ENCODE data around the gene AKAP13. TPM values are rescaled to one million over a fixed set of nuclear protein-coding genes. Genes with fewer than 3 reads are reported as not detected.

The AKAP13 gene
- total RNA-seq, 1 experiment from 2014 or later: 54.5 TPM

- no peaks in the 10 kb centered on the region for H3K27me3 ChIP-seq (replicated peaks; ENCODE audit: insufficient read depth, low read depth, low read length, poor library complexity)
- H3K27ac ChIP-seq (ENCODE audit: low read depth, low read length, poor library complexity, severe bottlenecking): no peak overlapping the region
- no peak overlapping the region for H3K4me3 ChIP-seq (ENCODE audit: low read depth, low read length, poor library complexity, severe bottlenecking)
- peaks cover 4% of the 10 kb centered on the region for H3K4me1 ChIP-seq (ENCODE audit: insufficient read depth, low read length, poor library complexity, severe bottlenecking)
- no peak for DNase-seq (ENCODE audit: low spot score)
- intact Hi-C loops (cut with micrococcal nuclease; ENCODE audit: unreplicated experiment): no loop called here
- no TSS peak for BruUV-seq (replicated peaks)
- H3K36me3 ChIP-seq (ENCODE audit: insufficient read depth, low read length, poor library complexity, severe bottlenecking): no peaks in the 10 kb centered on the region
- ChIA-PET POLR2A (ENCODE audit: low non-redundant PET) (no interaction called here), CTCF (no interaction called here)
- no peaks in the 10 kb centered on the region for H3K9me3 ChIP-seq (ENCODE audit: low read depth, low read length, poor library complexity, severe bottlenecking)
- no peak for TF ChIP-seq EZH2 (IDR thresholded peaks at IDR 0.05; ENCODE audit: borderline replicate concordance, low read depth, low read length, poor library complexity, severe bottlenecking)
- no peak for TF ChIP-seq CTCF (conservative IDR thresholded peaks at IDR 0.05; ENCODE audit: low read depth, low read length)
Observed at GRCh38 chr15:85651548-85651947, 271.1 kb downstream of the AKAP13 start.

GRCh38 chr15:85652457-85652856 lies 272.1 kb downstream of the AKAP13 start:
- intact Hi-C loops (cut with micrococcal nuclease; ENCODE audit: unreplicated experiment): no loop called here
- DNase-seq (ENCODE audit: low spot score): no peak
- no TSS peak for BruUV-seq (replicated peaks)
- no peak overlapping the region for H3K27ac ChIP-seq (ENCODE audit: low read depth, low read length, poor library complexity, severe bottlenecking)
- CTCF ChIA-PET: no interaction called here
- no peaks in the 10 kb centered on the region for H3K36me3 ChIP-seq (ENCODE audit: insufficient read depth, low read length, poor library complexity, severe bottlenecking)
- TF ChIP-seq CTCF (conservative IDR thresholded peaks at IDR 0.05; ENCODE audit: low read depth, low read length): no peak
- TF ChIP-seq EZH2 (IDR thresholded peaks at IDR 0.05; ENCODE audit: borderline replicate concordance, low read depth, low read length, poor library complexity, severe bottlenecking): no peak
- no peaks in the 10 kb centered on the region for H3K27me3 ChIP-seq (replicated peaks; ENCODE audit: insufficient read depth, low read depth, low read length, poor library complexity)
- POLR2A ChIA-PET (ENCODE audit: low non-redundant PET): no interaction called here
- H3K4me1 ChIP-seq (ENCODE audit: insufficient read depth, low read length, poor library complexity, severe bottlenecking): no peaks in the 10 kb centered on the region
- H3K9me3 ChIP-seq (ENCODE audit: low read depth, low read length, poor library complexity, severe bottlenecking): no peaks in the 10 kb centered on the region
- no peak overlapping the region for H3K4me3 ChIP-seq (ENCODE audit: low read depth, low read length, poor library complexity, severe bottlenecking)

GRCh38 chr15:85657132-85657531 lies 276.7 kb downstream of the AKAP13 start:
- H3K4me3 ChIP-seq (ENCODE audit: low read depth, low read length, poor library complexity, severe bottlenecking): no peak overlapping the region
- H3K27ac ChIP-seq (ENCODE audit: low read depth, low read length, poor library complexity, severe bottlenecking): no peak overlapping the region
- intact Hi-C loops (cut with micrococcal nuclease; ENCODE audit: unreplicated experiment): no loop called here
- H3K9me3 ChIP-seq (ENCODE audit: low read depth, low read length, poor library complexity, severe bottlenecking): no peaks in the 10 kb centered on the region
- no peak for DNase-seq (ENCODE audit: low spot score)
- CTCF ChIA-PET: no interaction called here
- H3K27me3 ChIP-seq (replicated peaks; ENCODE audit: insufficient read depth, low read depth, low read length, poor library complexity): no peaks in the 10 kb centered on the region
- TF ChIP-seq CTCF (conservative IDR thresholded peaks at IDR 0.05; ENCODE audit: low read depth, low read length) (no peak), EZH2 (IDR thresholded peaks at IDR 0.05; ENCODE audit: borderline replicate concordance, low read depth, low read length, poor library complexity, severe bottlenecking) (no peak)
- no peaks in the 10 kb centered on the region for H3K4me1 ChIP-seq (ENCODE audit: insufficient read depth, low read length, poor library complexity, severe bottlenecking)
- POLR2A ChIA-PET (ENCODE audit: low non-redundant PET): no interaction called here
- no TSS peak for BruUV-seq (replicated peaks)
- H3K36me3 ChIP-seq (ENCODE audit: insufficient read depth, low read length, poor library complexity, severe bottlenecking): no peaks in the 10 kb centered on the region

Data from A673 (cell line).